K562 (cell line): Measurements from ENCODE around the gene PCED1B. TPM values are rescaled to one million over a fixed set of nuclear protein-coding genes. Genes with fewer than 3 reads are reported as not detected.

Source experiments
- ATAC-seq: fragments of 200-7000 bp; cut with Tn5 transposase; 3 replicates; pipeline ENCODE4 v1.9.1; 2020; ENCODE audit warnings: moderate library complexity
- BruUV-seq: library from RNA; stranded (reverse); fragments of 400-500 nt; replicated peaks from 2 replicates; lab custom pipeline; 2021; lab: Mats Ljungman, UMichigan
- CTCF ChIA-PET: fragments of 300-600 bp; formaldehyde crosslinking; extraction: SDS; loops from one replicate; lab custom pipeline; 2021; ENCODE audit warnings: low intra/inter-chr PET ratio; lab: Yijun Ruan, JAX
- POLR2A ChIA-PET: fragments of 300-600, 350-650 bp; sonication (Branson Sonifier 250); formaldehyde crosslinking; extraction: SDS; loops from one replicate; lab custom pipeline; 2021; ENCODE audit warnings: antibody characterized with exemption, inconsistent platforms; lab: Yijun Ruan, JAX
- DNase-seq, 4 experiments: peaks; one replicate each; pipeline versions ENCODE4 v3.0.0 to v3.0.0-alpha.2; 2011 to 2018; ENCODE audit warnings: low spot score in 3 of 4, mixed read lengths in 3 of 4; ENCODE audit errors: extremely low read depth in 1 of 4
- FAIRE-seq: peaks from 2 replicates; lab custom pipeline; 2011; peaks lifted over from hg19 to GRCh38; lab: Jason Lieb, UNC
- H2AFZ ChIP-seq: 2 replicates; pipeline ENCODE4 v1.6.0; 2011; ENCODE audit warnings: low read depth, low read length, control low read depth, inconsistent platforms
- H3K27ac ChIP-seq: fragments of 200-600 bp; 3 replicates; pipeline ENCODE4 v1.8.0; 2011; ENCODE audit warnings: low read depth, mild to moderate bottlenecking, control low read depth, inconsistent platforms, low read length, moderate library complexity, mixed read lengths; ENCODE audit errors: extremely low read depth
- H3K27me3 ChIP-seq, 2 experiments: fragments of 300-600 bp in 1 of 2; 2 replicates in 1 of 2; 3 replicates in 1 of 2; pipeline versions ENCODE4 v1.6.0 to v1.8.0; 2011; ENCODE audit warnings: inconsistent platforms in 2 of 2, low read length in 2 of 2, mild to moderate bottlenecking in 1 of 2, mixed read lengths in 1 of 2, moderate library complexity in 1 of 2; ENCODE audit not compliant: control insufficient read depth in 2 of 2, insufficient read depth in 2 of 2
- H3K36me3 ChIP-seq: fragments of 300-600 bp; 3 replicates; pipeline ENCODE4 v1.8.0; 2011; ENCODE audit warnings: mild to moderate bottlenecking, low read length, inconsistent platforms; ENCODE audit not compliant: control insufficient read depth, insufficient read depth
- H3K4me1 ChIP-seq, 2 experiments: fragments of 200-600 bp in 1 of 2; replicated peaks in 1 of 2; 2 replicates in 1 of 2; 3 replicates in 1 of 2; pipeline versions ENCODE4 v1.5.1 to v1.8.0; 2011; ENCODE audit warnings: inconsistent platforms in 2 of 2, low read length in 2 of 2, mild to moderate bottlenecking in 1 of 2, mixed read lengths in 1 of 2, moderate library complexity in 1 of 2; ENCODE audit not compliant: control insufficient read depth in 2 of 2, insufficient read depth in 2 of 2
- H3K4me2 ChIP-seq: 2 replicates; pipeline ENCODE4 v1.6.1; 2011; ENCODE audit warnings: low read length, control low read depth, inconsistent platforms, mixed read lengths; ENCODE audit not compliant: insufficient read depth
- H3K4me3 ChIP-seq: fragments of 200-600 bp; sonication (generic), shearing (Covaris generic); 2 replicates; pipeline ENCODE4 v1.5.1; 2016; ENCODE audit warnings: control low read depth, inconsistent platforms
- H3K79me2 ChIP-seq: fragments of 200-600 bp; 3 replicates; pipeline ENCODE4 v1.8.0; 2011; ENCODE audit warnings: low read length, inconsistent platforms; ENCODE audit not compliant: control insufficient read depth, insufficient read depth
- H3K9ac ChIP-seq, 2 experiments: 2 replicates each; pipeline versions ENCODE4 v1.6.0 to v1.6.1; 2011; ENCODE audit warnings: low read depth in 2 of 2, low read length in 2 of 2, control low read depth in 1 of 2, inconsistent platforms in 1 of 2, mild to moderate bottlenecking in 1 of 2, mixed read lengths in 1 of 2; ENCODE audit not compliant: insufficient read depth in 1 of 2
- H3K9me1 ChIP-seq: one replicate; pipeline ENCODE4 v1.6.0; 2011; ENCODE audit warnings: inconsistent platforms, mild to moderate bottlenecking, low read length, moderate library complexity; ENCODE audit not compliant: control insufficient read depth, insufficient read depth
- H3K9me3 ChIP-seq: replicated peaks from 2 replicates; pipeline ENCODE4 v1.5.1; 2011; ENCODE audit warnings: low read depth, low read length, inconsistent platforms; ENCODE audit not compliant: control insufficient read depth, insufficient read depth
- H4K20me1 ChIP-seq: replicated peaks from 2 replicates; pipeline ENCODE4 v1.6.1; 2011; ENCODE audit warnings: low read length, inconsistent platforms, mixed read lengths; ENCODE audit not compliant: control insufficient read depth, insufficient read depth
- HOMEZ ChIP-seq: fragments of 250-450 bp; sonication (Bioruptor Pico); IDR thresholded peaks from 2 replicates; pipeline ENCODE4 v1.4.0; 2020; ENCODE audit warnings: mild to moderate bottlenecking, moderate library complexity
- KDM4B ChIP-seq, 2 experiments: fragments of 450-650 bp in 1 of 2; sonication (generic) in 1 of 2; IDR thresholded peaks; 2 replicates each; pipeline ENCODE4 v1.6.1; 2016 to 2017; ENCODE audit warnings: borderline replicate concordance in 2 of 2, antibody characterized with exemption in 1 of 2, low read depth in 1 of 2, mild to moderate bottlenecking in 1 of 2
- RERE ChIP-seq: sonication (generic); formaldehyde crosslinking; IDR thresholded peaks from 2 replicates; pipeline ENCODE4 v1.8.0; 2023; ENCODE audit warnings: missing genetic modification reagents, mild to moderate bottlenecking, borderline replicate concordance
- ZNF347 ChIP-seq: fragments of 450-650 bp; formaldehyde crosslinking; IDR thresholded peaks from 2 replicates; pipeline ENCODE4 v1.4.0; 2020; ENCODE audit warnings: low read depth, mild to moderate bottlenecking, moderate library complexity
- ZNF407 ChIP-seq: fragments of 450-650 bp; IDR thresholded peaks from 2 replicates; pipeline ENCODE4 v1.6.1; 2016; ENCODE audit warnings: low read depth
- WGBS: fragments of 100-300 bp; shearing (Covaris generic); methylation state at CpG from one replicate; pipeline ENCODE4 v1.1.6; 2016; ENCODE audit warnings: low coverage, mixed read lengths; ENCODE audit not compliant: insufficient coverage; ENCODE audit errors: missing lambda C conversion rate; 5-methylcytosine and 5-hydroxymethylcytosine counted together
- in situ Hi-C: fragments of 300-500 bp; cut with MboI; formaldehyde crosslinking; loops from 4 replicates; pipeline ENCODE4 v1.15.0; 2018; ENCODE audit warnings: inconsistent platforms, mixed read lengths
- intact Hi-C: fragments of 100-400 bp; cut with micrococcal nuclease; formaldehyde crosslinking; loops from 2 replicates; pipeline ENCODE4 v1.14.2; 2022
- polyA plus RNA-seq, 8 experiments: library from polyadenylated mRNA; depleted of rRNA in 4 of 8; stranded (reverse) in 5 of 8; unstranded in 3 of 8; fragments of >200 nt; fragmentation: Nextera tagmentation in 2 of 8; fragmentation: Illumina TruSeq in 1 of 8; extraction: Ambion mirVana in 2 of 8; extraction: Trizol in 1 of 8; gene quantifications; 2 replicates each; pipeline versions ENCODE4 v1.2.1 to v1.2.3, GENCODE V29; 2011 to 2014; ENCODE audit warnings: inconsistent platforms in 1 of 8, missing spikeins in 1 of 8
- total RNA-seq, 7 experiments: library from RNA; depleted of rRNA in 6 of 7; stranded (reverse); fragments of >200 nt in 6 of 7; fragmentation: Illumina TruSeq in 2 of 7; extraction: Trizol in 2 of 7; gene quantifications; 2 replicates each; pipeline versions ENCODE4 v1.2.1 to v1.2.3, GENCODE V29; 2011 to 2021; ENCODE audit warnings: low replicate concordance in 1 of 7

Gene PCED1B
- total and polyA plus RNA-seq, 9 of the 15 experiments (the other 6 are each of a cell fraction or from before 2014, with no cell fraction given): 1.2 to 9.3 (median 2.5) TPM

- H3K4me1 ChIP-seq: no peaks in the 10 kb centered on the region
- in situ Hi-C loops (no loop called here), intact Hi-C loops (no loop called here)
- no peaks in the 10 kb centered on the region for H4K20me1 ChIP-seq
- ChIA-PET CTCF (no interaction called here), POLR2A (interaction anchor here (0.6 to 1.3 kb wide), 3 partner anchors 14 to 1105 kb away, joined by 3 to 4 read pairs (median 3); no protein-coding TSS in a partner anchor)
- 48% methylated on average over 7 of the region's 7 CpGs for whole genome bisulfite sequencing
- no peak for DNase-seq
- no peak overlapping the region for H3K27ac ChIP-seq
- no peak overlapping the region for H3K4me2 ChIP-seq
- no peaks in the 10 kb centered on the region for H3K9me3 ChIP-seq
- no peak overlapping the region for H3K9ac ChIP-seq
- BruUV-seq: no TSS peak
- ATAC-seq: no peak
- no peaks in the 10 kb centered on the region for H3K36me3 ChIP-seq
- FAIRE-seq: no peak
- H3K27me3 ChIP-seq: no peaks in the 10 kb centered on the region
- no peak overlapping the region for H3K4me3 ChIP-seq
- no peaks in the 10 kb centered on the region for H3K9me1 ChIP-seq
- H3K79me2 ChIP-seq: no peaks in the 10 kb centered on the region
- no peak overlapping the region; the same call in 1 of the 2 replicates for H2AFZ ChIP-seq
- TF ChIP-seq HOMEZ (no peak), ZNF407 (no peak), RERE (CRISPR knock-in tag) (no peak), KDM4B (IDR thresholded peaks at IDR 0.05; ENCODE audit: borderline replicate concordance in 2 of 2, low read depth in 1 of 2) (no peak), ZNF347 (CRISPR knock-in tag) (no peak)
These were observed 18.0 kb downstream of the PCED1B start for GRCh38 chr12:47097276-47097896.
